Mucosa of stomach (tissue), 1 donor: ENCODE measurements around the gene OSBPL5.

Experiments
- H3K27me3 ChIP-seq: one replicate; pipeline ENCODE4 v1.7.0; 2013; ENCODE audit warnings: mild to moderate bottlenecking, low read length; ENCODE audit not compliant: control insufficient read depth, insufficient read depth
- H3K36me3 ChIP-seq: one replicate; pipeline ENCODE4 v1.7.0; 2013; ENCODE audit warnings: low read length; ENCODE audit not compliant: control insufficient read depth, insufficient read depth
- H3K4me1 ChIP-seq: one replicate; pipeline ENCODE4 v1.7.0; 2013; ENCODE audit warnings: mild to moderate bottlenecking, low read length; ENCODE audit not compliant: control insufficient read depth, insufficient read depth
- H3K4me3 ChIP-seq: one replicate; pipeline ENCODE4 v1.7.0; 2013; ENCODE audit warnings: low read length
- H3K9ac ChIP-seq: one replicate; pipeline ENCODE4 v1.7.0; 2013; ENCODE audit warnings: mild to moderate bottlenecking, low read length, moderate library complexity
- H3K9me3 ChIP-seq: one replicate; pipeline ENCODE4 v1.7.0; 2013; ENCODE audit warnings: mild to moderate bottlenecking, low read length, moderate library complexity; ENCODE audit not compliant: control insufficient read depth
- donor health status: Pancreatic carcinoma.

The OSBPL5 gene

DNA sequence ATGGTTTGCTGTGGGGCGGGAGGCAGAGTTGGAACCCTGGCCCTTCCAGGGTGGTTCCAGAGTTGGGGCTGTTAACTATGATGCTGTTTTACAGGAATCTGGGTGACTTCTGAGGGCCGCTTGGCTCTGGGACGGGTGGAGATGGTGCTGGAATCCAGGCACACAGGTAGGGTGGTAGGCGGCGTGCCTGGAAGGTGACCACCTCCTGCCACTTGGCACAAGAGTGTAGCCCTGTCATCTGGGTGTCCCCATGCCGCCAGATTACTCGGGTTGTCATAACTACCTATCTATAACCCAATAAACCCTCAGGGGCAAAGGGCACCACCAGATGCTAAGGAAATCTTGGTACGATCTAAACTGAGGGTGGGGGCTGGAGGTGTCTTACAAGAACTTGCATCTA, 109.2 kb downstream of the OSBPL5 start:
- H3K4me3 ChIP-seq = no peak overlapping the region
- H3K9ac ChIP-seq = no peak overlapping the region
- H3K36me3 ChIP-seq = no peaks in the 10 kb centered on the region
- peaks cover 12% of the 10 kb centered on the region for H3K4me1 ChIP-seq
- no peaks in the 10 kb centered on the region for H3K27me3 ChIP-seq
- H3K9me3 ChIP-seq = no peaks in the 10 kb centered on the region

DNA sequence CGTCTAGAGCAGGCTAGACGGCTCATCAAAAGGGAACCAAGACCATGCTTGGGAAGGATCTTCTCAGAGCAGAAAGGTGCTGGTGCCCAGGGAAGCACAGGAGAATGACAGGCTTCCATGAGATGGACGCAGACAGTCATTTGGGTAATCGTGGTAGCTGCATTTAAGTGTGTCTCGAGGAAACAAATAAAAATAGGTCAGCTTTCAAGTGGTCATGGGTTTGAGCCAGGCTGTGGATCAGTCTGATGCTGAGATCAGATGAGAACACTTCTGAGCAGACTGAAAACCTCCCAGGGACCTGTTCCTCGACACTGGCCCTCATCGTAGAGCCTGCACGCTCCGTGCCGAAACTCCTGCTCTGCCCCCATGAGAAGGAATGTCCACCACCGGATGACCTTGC, 112.5 kb downstream of the OSBPL5 start:
- Histone ChIP-seq H3K4me1 (peaks cover 24% of the 10 kb centered on the region), H3K9ac (no peak overlapping the region), H3K36me3 (no peaks in the 10 kb centered on the region), H3K27me3 (no peaks in the 10 kb centered on the region), H3K4me3 (no peak overlapping the region), H3K9me3 (no peaks in the 10 kb centered on the region)

DNA sequence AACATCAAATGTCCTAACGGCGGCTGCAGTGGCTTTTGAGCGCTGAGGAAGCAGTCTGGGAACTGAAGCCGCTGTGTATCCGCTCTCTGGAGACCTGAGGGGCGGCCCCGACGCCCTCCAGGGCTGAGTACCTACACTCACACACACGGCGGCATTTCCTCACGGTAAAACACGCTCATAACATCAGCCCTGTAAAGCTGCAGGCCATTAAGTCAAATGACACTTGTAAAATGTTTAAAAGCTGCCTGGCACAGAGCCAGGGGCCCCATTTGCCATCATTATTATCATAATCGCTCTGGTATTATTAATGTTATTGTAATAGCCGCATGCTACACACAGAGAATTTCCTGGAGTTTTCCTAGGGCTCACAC, 113.0 kb downstream of the OSBPL5 start:
- Histone ChIP-seq H3K27me3 (no peaks in the 10 kb centered on the region), H3K9ac (no peak overlapping the region), H3K4me1 (peaks cover 24% of the 10 kb centered on the region), H3K9me3 (no peaks in the 10 kb centered on the region), H3K36me3 (no peaks in the 10 kb centered on the region), H3K4me3 (no peak overlapping the region)

DNA sequence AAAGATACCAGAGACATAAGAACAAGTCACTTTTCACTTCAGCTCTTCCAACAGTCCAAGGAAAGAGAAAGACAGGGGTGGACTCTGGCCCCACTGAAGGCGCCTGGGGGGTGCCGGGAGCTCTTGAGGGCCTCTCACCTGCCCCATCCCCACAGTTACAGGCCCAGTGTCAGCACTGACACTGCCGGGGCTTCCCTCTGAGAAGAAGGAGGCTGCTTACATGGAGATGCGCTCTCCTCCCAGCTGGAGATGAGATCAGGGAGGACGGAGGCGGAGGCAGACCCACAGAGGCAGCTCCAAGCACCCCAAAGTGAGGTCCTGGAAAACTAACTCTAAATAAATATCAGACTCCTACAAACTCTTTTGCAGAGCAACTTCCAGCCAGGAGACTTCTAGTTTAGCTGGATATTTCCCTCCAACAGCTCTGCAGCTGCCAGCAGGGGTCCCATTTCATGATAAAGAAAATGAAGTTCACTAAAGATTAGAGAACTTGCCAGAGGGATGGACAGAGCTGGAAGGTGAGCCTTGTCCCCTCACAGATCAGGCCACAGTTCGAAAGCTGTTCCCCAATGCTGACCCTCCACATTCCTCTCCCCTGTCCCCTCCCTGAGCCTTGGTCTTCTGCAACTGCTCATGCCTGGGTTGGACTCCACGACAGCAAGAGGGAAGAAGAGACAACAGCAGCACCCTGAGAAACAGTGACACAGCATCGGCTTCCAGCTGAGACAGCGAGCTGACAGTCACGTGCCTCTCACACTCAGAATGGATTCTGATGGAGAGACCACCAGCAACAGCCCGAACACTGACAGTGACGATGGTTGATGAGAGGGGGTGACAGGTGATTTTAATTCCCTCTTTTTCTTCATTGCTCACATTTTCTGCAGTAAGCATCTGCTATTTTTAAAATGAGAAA, 113.7 kb downstream of the OSBPL5 start:
- no peaks in the 10 kb centered on the region for H3K9me3 ChIP-seq
- no peaks in the 10 kb centered on the region for H3K36me3 ChIP-seq
- peaks cover 22% of the 10 kb centered on the region for H3K4me1 ChIP-seq
- no peak overlapping the region for H3K4me3 ChIP-seq
- no peaks in the 10 kb centered on the region for H3K27me3 ChIP-seq
- no peak overlapping the region for H3K9ac ChIP-seq

DNA sequence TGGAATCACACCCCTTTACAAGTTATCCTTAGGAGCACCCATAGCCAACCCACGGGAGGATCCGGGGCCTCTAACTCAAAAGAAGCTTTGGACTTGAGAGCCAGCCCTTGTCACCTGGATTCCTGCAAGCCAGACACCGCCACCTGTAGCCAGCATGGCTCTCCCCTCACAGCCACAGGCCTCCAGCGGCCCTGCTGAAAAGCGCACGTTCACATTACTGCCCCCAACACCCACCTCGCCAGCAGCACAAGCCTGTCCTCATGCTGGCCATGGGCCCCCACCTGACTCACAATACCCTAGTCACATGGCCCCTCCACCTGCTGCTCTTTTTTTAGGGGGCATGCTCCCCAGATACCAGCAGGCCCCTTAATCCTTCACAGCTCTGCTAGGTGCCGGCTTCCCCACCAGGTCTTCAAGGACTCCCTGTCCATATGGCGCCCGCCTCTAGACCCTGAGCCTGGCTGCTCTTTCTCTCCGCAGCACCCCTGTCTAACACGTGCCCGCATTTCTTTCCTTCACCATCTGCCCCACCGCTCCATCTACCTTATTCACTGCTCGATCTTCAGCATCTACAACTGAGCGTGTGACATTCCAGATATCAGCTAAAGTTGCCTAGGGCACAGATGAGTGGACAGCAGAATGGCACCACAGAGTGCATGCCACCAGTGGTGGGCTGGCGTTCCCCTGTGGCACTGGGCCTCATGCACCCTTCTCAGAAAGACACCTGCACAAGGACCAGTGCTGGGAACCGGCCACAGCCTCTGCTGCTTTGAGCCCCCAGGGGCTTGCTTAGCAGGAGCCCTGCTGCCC, 114.5 kb downstream of the OSBPL5 start:
- Histone ChIP-seq H3K4me3 (no peak overlapping the region), H3K9me3 (no peaks in the 10 kb centered on the region), H3K9ac (no peak overlapping the region), H3K4me1 (peaks cover 14% of the 10 kb centered on the region), H3K27me3 (no peaks in the 10 kb centered on the region), H3K36me3 (no peaks in the 10 kb centered on the region)

DNA sequence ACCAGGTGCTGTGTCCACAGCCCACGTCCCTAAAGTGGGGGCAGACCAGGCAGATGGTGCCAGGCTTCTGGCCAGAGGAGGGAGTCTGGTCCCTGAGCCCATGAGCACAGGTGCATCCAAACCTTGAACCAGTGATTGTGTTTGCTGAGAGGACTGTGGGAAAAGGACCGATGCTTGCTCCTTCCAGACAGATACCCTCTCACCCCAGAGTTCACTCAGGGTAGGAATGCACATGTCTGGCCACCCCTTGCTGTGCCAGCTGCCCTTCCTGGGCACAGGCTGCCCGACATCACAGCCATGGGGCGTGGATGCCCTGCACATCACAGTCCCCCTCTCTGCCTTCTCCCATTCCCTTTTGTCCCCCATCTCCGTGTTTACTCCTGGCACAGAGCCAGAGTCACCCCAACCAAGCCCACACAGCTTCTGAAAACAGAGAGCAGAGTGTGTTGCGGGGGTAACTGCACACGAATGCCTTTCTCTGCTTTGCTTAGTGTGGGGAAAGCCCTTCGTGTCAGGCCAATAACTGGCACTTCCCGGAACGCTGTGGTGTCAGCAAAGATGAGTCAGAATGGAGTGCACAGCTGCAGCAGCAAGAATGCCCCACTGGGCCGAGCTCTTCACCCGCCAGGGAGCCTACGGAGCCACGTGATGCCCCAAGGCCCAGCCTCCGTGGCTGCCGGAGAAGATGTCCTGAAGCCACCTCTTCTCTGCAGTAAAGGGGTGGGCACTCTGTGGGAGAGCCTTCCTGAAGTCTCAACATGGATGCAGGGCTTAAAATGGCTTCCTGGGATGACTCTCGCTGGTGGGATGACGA, 115.5 kb downstream of the OSBPL5 start:
- Histone ChIP-seq H3K27me3 (no peaks in the 10 kb centered on the region), H3K9ac (no peak overlapping the region), H3K36me3 (no peaks in the 10 kb centered on the region), H3K4me3 (no peak overlapping the region), H3K9me3 (no peaks in the 10 kb centered on the region), H3K4me1 (peaks cover 12% of the 10 kb centered on the region)

DNA sequence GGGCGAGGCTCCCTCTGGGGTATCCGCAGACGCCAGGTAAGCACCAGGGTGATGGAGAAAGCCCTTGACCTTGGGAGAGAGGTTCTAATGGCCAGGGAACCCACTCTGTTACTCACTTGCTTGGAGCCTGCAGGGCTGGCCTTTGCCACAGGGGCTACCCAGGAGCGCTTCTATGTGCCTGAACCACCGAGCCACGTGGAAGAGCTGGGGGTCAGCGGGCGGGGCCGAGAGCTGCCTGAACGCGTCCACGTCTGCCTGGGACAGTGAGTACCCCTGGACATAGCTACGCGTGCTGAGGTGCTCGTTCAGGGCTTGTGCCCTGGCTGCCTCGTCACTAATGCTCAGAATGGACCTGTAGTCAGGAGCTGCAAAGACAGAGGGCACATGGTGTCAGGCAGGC, 117.5 kb downstream of the OSBPL5 start:
- no peaks in the 10 kb centered on the region for H3K36me3 ChIP-seq
- H3K4me1 ChIP-seq = peaks cover 12% of the 10 kb centered on the region
- no peak overlapping the region for H3K4me3 ChIP-seq
- no peaks in the 10 kb centered on the region for H3K27me3 ChIP-seq
- H3K9ac ChIP-seq = no peak overlapping the region
- no peaks in the 10 kb centered on the region for H3K9me3 ChIP-seq

DNA sequence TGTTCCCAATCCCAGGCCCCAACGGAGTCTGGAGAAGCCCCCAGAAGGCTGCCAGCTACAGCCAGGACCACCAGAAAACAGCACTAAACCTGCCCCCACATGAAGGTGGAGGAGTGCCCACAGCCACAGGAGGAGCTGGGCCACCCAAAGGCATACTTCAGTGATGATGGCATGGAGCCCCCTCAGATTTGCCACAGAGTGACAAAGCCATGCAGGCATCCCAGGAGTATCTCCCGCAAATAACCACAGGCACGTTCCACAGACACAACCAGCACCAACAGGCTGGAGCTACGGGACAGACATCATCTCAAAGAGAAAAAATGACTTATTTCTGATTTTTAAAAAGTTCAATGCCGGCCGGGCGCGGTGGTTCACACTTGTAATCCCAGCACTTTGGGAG, 118.5 kb downstream of the OSBPL5 start:
- Histone ChIP-seq H3K27me3 (no peaks in the 10 kb centered on the region), H3K4me3 (no peak overlapping the region), H3K36me3 (peaks cover 5% of the 10 kb centered on the region), H3K9ac (no peak overlapping the region), H3K4me1 (peaks cover 12% of the 10 kb centered on the region), H3K9me3 (no peaks in the 10 kb centered on the region)

DNA sequence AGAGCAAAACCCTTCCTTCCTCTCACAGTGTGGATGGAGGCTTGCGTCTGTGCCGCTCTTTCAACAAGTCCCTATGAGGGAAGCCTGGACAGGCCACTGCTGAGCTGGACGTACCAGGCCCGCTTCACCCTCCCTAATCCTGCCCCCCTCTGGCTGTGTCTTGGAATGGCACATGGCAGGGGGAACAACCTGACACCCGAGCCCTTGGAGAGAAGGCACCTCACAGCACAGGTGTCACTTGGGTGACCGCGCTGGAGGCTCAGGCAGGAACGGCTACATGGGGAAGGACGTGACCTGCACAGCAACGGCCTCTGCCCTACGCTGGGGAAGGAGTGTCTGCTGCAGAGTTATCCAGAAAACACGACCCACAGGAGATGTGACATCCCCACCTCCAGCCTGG, 118.9 kb downstream of the OSBPL5 start:
- Histone ChIP-seq H3K27me3 (no peaks in the 10 kb centered on the region), H3K4me3 (no peak overlapping the region), H3K4me1 (peaks cover 12% of the 10 kb centered on the region), H3K9ac (no peak overlapping the region), H3K9me3 (no peaks in the 10 kb centered on the region), H3K36me3 (peaks cover 8% of the 10 kb centered on the region)

DNA sequence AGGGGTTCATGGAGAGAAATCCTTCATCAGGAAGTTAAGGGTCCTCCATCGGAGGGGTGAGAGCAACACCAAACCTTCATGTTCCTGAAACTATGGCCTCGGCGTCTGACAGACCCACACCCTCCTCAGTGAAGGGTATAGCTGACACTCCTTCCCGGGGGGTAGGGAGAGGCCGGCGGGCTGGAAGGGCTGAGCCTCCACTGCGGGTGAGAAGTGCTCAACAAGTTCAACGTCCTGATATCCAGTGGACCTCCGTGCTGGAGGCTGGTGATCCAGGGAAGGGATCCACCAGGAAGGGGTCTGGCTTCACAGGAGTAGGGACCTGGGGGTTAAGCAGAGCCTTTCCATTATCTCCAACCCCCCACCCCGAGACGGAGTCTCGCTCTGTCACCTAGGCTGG, 120.2 kb downstream of the OSBPL5 start:
- Histone ChIP-seq H3K9me3 (no peaks in the 10 kb centered on the region), H3K4me1 (peaks cover 5% of the 10 kb centered on the region), H3K4me3 (no peak overlapping the region), H3K27me3 (no peaks in the 10 kb centered on the region), H3K36me3 (peaks cover 8% of the 10 kb centered on the region), H3K9ac (no peak overlapping the region)

DNA sequence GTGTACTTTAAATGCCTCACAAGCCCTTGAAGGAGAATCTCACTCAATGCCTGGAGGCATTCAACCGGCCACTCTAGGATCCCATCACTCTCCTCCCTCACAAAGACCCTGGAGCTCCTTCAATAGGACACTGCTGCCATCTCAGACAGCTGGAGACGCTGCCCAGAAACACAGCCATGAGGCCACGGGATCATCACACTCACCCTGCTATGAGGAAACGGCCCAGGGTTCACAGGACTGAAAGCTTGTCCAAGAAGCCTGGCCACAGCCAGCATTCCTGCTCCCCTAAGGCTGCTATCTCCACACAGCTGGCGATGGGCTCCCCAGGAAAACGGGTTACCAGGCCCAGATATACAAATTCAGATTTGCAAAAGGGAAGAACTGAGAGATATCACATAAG, 121.1 kb downstream of the OSBPL5 start:
- H3K9ac ChIP-seq = no peak overlapping the region
- no peak overlapping the region for H3K4me3 ChIP-seq
- H3K27me3 ChIP-seq = no peaks in the 10 kb centered on the region
- H3K4me1 ChIP-seq = no peaks in the 10 kb centered on the region
- peaks cover 8% of the 10 kb centered on the region for H3K36me3 ChIP-seq
- H3K9me3 ChIP-seq = no peaks in the 10 kb centered on the region
